HG03280 (cell line): ENCODE results near the gene TPPP2.
"Not testable (repeated sequence)": the region's sequence is repeated elsewhere in the genome, so short reads cannot be mapped to it uniquely, and the experiment has no call there.

ENCODE experiments used
- ATAC-seq: cut with Tn5 transposase; IDR thresholded peaks from one replicate; pipeline ENCODE4 v1.9.1; 2021; ENCODE audit warnings: mild to moderate bottlenecking, moderate library complexity; ENCODE audit not compliant: unreplicated experiment

TPPP2 gene

DNA sequence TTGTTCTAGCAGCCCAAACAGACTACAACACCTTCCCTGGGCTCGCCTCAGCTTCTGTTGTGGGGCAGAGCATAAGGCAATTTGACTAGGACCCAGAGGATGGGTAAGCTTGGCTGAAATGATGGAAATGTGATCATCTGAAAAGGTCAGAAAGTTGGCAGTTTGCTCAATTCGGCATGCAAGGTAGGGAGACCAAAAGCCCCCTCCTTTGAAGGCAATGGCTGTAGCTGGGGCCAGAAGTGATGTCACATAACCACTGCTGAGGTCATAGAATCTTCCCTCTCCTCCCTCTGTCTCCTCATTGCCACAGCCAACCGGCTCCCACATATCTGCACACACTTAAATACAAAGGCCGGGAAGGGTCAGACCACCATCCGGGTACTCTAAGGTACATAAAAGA, at the start of gene TPPP2:
TSS of gene TPPP2 (plus strand) at position 301 of the 400 bp plus-strand sequence. CDS start 365 bp downstream, outside the sequence.
- no peak for ATAC-seq

GRCh38 chr14:20980906-20981305, 49.1 kb upstream of the TPPP2 start:
- no peak for ATAC-seq

GRCh38 chr14:20982646-20983369, 47.2 kb upstream of the TPPP2 start:
- ATAC-seq: no peak

DNA sequence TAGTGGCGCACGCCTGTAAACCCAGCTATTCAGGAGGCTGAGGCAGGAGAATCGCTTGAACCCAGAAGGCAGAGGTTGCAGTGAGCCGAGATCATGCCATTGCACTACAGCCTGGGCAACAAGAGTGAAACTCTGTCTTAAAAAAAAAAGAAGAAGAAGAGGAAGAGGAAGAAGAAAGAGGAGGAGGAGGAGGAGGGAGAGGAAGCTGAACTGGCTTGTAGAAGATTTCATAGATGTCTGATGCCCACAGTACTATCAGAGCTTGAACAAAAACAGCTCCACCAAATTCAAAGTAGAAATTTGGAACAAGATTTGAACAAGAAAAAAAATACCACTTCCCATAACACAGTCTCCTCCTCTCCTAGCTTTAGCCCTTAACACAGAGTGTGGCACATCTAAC, 44.4 kb upstream of the TPPP2 start:
- ATAC-seq: not testable (repeated sequence)

- ATAC-seq: no peak
Measured at GRCh38 chr14:20986811-20987210, 43.2 kb upstream of the TPPP2 start.

GRCh38 chr14:20988717-20989470, 41.1 kb upstream of the TPPP2 start:
- no peak for ATAC-seq

- no peak for ATAC-seq
Measured at GRCh38 chr14:20989471-20989786, 40.6 kb upstream of the TPPP2 start.

DNA sequence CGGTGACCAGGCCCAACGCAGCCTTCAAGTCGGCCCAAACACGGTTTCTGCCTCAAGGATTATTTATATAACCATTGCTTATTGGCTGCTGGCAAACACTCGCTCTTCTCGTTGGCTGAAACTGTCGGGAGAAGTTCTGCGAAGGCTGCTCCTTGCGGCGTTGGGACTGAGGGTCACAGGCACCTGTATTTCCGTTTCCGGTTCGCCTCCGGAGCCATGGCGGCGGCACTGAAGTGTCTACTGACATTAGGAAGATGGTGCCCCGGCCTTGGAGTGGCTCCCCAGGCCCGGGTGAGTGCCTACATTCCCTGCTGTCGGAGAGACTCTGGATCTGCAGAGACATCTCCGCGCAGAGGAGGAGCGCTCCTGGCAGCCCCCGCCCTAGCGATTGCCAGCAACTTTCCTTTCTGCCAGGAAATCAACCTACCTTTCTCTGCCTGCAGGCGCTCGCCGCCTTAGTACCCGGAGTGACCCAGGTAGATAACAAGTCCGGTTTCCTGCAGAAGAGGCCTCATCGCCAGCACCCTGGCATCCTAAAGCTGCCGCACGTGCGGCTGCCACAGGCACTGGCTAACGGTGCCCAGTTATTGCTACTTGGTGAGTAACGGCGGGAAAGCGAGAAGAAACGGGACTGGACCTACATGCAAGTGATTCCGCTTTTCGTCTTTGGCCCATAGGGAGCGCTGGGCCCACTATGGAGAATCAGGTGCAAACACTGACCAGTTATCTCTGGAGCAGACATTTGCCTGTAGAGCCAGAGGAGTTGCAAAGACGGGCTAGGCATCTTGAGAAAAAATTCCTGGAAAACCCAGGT, 40.0 kb upstream of the TPPP2 start, which contains the start of gene METTL17:
TSS of gene METTL17 (plus strand) at position 194 of the 814 bp plus-strand sequence. CDS start at position 217, 23 bp downstream.
- ATAC-seq: peak; percentile 94

GRCh38 chr14:20996521-20996920, 33.5 kb upstream of the TPPP2 start:
- ATAC-seq: no peak

- no peak for ATAC-seq
Measured at GRCh38 chr14:20997115-20997514, 32.9 kb upstream of the TPPP2 start.

- ATAC-seq: no peak
Measured at GRCh38 chr14:20997564-20997963, 32.5 kb upstream of the TPPP2 start.

DNA sequence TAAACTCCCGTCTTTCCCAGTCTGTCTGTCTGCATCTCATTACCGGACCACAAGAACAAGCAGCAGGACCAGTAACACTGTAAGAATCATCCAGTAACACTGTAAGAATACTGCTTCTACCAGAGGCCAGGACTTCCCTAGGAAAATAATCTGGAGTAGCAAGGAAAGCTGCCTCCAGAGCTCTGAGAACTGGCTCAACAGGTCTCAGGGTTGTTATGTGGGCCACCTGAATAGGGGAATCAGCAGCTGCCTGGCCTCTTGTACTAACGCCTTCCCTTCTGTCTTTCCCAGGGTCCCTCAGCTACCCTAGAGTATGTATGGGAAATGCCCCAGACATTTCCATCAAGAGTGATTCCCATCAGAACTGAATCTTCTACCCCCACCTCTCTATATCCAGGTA, 31.9 kb upstream of the TPPP2 start:
- ATAC-seq: no peak

GRCh38 chr14:20998674-20999366, 31.2 kb upstream of the TPPP2 start, which contains the start of gene SLC39A2:
SLC39A2 (plus strand) TSS chr14:20999293; CDS start chr14:20999447, 154 bp downstream.
- ATAC-seq: no peak

- no peak for ATAC-seq
Measured at GRCh38 chr14:20999591-20999990, 30.4 kb upstream of the TPPP2 start.

- ATAC-seq: no peak
Measured at GRCh38 chr14:21001218-21001617, 28.8 kb upstream of the TPPP2 start.

DNA sequence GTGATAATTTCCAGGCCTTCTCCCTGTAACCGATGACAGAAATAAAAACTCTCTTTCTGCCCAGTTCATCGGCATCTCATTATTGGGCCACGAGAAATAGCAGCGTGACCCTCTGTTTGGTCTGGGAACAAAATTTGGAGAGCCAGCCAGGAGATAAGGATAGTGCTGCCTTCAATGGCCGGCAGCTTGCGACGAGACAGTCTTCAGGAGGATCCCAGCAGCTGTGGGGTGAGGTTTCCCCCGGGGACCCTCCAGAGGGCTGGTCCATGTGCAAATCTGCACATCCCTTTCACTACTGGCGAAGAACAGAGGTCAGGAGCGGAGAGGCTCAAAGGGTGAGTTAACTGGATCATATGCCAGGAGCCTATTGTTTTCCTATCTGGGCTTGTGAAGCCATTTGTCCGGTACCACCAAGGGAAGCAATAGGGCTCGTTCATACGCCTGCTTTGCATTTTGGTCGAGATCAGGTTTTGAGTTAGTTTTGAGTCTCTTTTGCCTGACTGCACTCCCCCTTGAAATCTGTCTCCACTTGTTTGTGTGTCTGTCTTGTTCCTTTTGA, 26.1 kb upstream of the TPPP2 start:
- ATAC-seq: no peak

- not testable (repeated sequence) for ATAC-seq
Measured at GRCh38 chr14:21009721-21010120, 20.3 kb upstream of the TPPP2 start.

- no peak for ATAC-seq
Measured at GRCh38 chr14:21011136-21011535, 18.9 kb upstream of the TPPP2 start.

DNA sequence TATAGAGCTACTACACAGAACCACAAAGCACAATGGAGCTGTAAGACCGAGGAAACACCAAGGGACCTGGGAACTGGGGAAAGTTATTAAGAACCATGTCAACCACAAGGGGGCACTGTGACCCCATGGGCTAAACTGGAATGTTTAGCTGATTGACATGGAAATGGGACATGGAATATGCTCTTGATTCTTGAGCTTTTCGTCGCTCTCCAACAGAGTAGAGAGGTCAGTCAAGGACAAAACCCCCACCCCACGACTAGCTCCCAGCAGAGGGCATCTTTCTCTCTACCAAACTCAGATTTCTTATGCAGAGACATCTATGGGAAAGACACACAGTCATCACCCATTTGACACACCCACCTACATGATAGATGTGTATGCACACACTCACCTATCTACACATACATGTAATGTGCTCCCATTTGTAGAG, 15.2 kb upstream of the TPPP2 start:
- no peak for ATAC-seq

- no peak for ATAC-seq
Measured at GRCh38 chr14:21015312-21015711, 14.7 kb upstream of the TPPP2 start.
